Subcutaneous adipose tissue (tissue), 4 donors: Measurements from ENCODE around the gene IL4I1. TPM values are rescaled to one million over a fixed set of nuclear protein-coding genes. Genes with fewer than 3 reads are reported as not detected.

Experiments
- CTCF ChIP-seq: fragments of 450-650 bp; IDR thresholded peaks from one replicate; pipeline ENCODE4 v1.5.1; 2016; ENCODE audit warnings: low read depth, mild to moderate bottlenecking, control low read depth, antibody characterized with exemption, moderate library complexity
- total RNA-seq, 4 donors: library from RNA; depleted of rRNA; stranded (reverse); fragments of >200 nt; gene quantifications; one replicate each; pipeline ENCODE4 v1.1.0, GENCODE V29; 2016

IL4I1 gene
- total RNA-seq, 4 donors from 2014 or later: 0.22 to 9.3 TPM; not detected in 2

GRCh38 chr19:49853852-49854377 lies 42.8 kb downstream of the IL4I1 start:
- no peak for TF ChIP-seq CTCF

DNA sequence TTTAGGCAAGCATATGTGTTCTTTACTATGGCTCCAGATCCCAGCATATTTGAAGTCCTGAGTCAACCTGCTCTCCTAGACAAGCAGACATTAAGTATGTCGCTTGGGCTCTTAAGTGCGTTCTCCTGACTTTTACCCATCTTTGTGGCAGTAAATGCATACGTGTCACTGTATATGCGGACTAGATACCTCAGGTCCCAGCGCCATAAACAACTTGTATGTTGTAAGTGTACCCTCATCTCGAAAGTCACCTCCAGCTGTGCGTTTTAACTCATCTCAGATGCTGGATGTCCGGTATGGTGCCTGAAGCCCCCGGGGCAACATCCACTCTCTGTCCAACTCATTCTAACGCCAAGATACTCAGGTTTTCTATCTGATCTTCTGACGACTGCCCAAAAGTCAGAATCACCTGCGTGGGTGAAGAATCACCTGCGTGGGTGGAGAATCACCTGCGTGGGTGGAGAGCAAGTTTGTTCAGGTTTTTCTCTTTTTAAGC lies 44.0 kb downstream of the IL4I1 start:
- TF ChIP-seq CTCF: no peak

GRCh38 chr19:49851456-49852259 lies 45.0 kb downstream of the IL4I1 start:
- no peak for TF ChIP-seq CTCF

DNA sequence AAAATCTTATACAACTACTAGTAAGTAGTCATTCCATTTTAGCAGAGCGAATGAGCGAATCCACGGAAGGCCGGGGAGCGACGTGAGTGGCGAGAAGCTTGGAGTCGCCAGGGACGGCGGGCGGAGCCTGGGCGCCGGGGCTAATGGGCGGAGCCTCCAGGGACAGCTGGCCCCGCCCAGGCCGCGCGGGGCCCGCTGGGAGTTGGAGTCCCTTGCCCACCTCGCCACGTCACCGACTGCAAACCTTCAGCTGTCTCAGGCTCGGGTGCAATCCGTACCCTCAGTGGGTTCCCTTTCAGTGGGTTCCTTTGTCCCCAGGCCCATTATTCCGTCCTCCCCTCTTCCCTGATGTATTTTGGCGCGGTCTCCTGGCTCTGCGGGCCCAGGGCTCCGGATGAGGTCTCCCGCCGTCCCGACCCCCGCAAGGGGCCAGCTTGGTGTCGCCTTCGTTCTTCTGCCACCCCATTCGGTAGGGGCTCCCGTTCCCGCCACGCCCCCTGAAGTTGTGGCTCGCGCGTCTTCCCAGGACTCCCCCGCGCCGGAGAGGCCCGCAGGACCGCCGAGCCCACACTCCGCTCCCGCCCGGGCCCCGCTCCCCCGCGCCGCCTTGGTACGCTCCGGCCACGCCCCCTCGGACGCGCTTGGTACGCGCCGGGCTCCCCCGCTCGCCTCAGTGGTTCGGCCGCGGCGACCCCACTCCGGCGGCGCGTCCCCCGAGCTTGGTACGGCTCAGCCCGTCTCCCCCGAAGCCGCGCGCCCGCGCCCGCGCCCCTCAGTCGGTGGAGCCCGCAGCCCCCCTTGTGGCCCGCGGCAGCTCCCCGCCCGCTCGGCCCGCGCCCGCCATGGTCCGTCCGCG lies 46.0 kb downstream of the IL4I1 start, which contains the start of gene PTOV1:
TSS of gene PTOV1 (plus strand) at position 673 of the 856 bp plus-strand sequence.
- TF ChIP-seq CTCF: no peak

DNA sequence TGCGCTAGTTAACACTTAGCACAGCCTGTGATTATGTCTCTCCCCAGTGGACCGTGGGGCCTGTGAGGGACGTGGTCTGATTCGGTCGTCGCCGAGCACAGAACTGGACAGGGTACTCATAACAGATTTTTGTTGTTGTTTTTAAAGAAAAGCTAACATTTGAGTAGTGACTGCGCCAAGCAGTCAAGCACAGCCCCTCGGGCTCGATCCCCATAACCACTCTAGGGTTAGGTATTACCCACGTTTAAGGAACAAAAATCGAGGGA lies 46.5 kb downstream of the IL4I1 start:
- no peak for TF ChIP-seq CTCF

DNA sequence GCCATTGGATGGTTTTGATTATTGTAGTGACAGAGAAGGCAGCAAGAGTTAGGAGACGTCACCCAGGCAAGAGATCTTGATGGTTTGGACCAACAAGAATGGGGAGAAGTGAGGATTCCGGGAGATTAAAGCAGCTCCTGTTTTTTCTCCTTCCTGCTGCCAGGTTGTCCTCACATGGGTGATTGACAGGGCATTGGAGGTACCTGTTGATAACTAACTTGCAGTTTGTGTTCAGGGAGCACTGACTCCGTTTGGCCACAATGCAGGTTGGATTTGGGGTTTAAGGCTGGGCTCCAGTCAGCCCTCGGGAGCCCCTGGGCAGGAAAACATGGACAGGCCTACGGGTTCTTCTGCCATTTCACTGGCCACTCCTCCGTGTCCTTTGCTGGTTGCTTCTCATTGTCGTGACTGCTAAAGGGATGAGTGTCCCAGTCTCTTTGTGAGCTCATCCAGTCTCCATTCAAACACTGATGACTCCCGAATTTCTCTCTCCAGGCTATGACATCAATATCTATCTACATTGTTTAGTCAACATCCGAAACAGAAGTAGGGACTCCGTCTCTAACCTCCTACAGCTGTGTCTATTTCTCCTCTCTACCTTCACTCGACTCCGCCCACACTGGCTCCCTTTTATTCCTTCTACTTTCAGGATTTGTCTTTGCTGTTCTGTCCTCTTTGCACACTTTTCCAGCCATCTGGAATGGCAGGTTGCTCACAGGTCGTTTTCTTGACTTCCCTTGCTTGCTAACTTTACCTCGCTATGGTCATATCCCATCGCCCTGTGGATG lies 47.1 kb downstream of the IL4I1 start:
- no peak for TF ChIP-seq CTCF
